ENCODE measurements around the gene RNMT.
"Not testable (repeated sequence)": the region's sequence is repeated elsewhere in the genome, so short reads cannot be mapped to it uniquely, and the experiment has no call there.

RNMT gene

GRCh38 chr18:13726232-13726971, at the start of gene RNMT, which contains the start of gene FAM210A:
TSS of gene RNMT (plus strand) at chr18:13726673. CDS start at chr18:13731518, 4,845 bp downstream.
TSS of gene FAM210A (minus strand) at chr18:13726558. CDS start at chr18:13682077, 44,481 bp downstream.
- DNase-seq, result peak; percentile 96

- DNase-seq, result not testable (repeated sequence)
These were observed 49.1 kb upstream of the RNMT start for GRCh38 chr18:13677350-13677749.

DNA sequence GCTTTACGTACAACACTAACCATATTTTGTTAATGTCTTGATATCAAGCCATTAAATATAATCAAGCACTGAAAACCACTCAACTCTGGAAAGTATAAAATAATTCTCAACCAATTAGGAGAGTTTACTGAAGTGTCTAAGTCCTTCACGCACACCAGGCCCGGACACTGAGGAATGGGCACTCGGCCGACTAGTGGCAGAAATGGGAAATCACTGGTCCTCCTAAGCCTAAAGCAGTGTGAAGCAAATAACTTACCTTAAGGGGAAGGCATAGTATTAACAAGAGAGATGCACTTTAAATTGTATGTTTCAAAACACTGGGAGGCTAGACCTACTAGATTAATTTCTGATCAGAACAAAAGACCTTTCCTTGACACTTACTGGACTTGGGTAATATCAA, 45.9 kb upstream of the RNMT start:
- peak; percentile 15 for DNase-seq

GRCh38 chr18:13681701-13682100, 44.8 kb upstream of the RNMT start:
- DNase-seq, result no peak

GRCh38 chr18:13684546-13684945, 41.9 kb upstream of the RNMT start:
- no peak for DNase-seq

DNA sequence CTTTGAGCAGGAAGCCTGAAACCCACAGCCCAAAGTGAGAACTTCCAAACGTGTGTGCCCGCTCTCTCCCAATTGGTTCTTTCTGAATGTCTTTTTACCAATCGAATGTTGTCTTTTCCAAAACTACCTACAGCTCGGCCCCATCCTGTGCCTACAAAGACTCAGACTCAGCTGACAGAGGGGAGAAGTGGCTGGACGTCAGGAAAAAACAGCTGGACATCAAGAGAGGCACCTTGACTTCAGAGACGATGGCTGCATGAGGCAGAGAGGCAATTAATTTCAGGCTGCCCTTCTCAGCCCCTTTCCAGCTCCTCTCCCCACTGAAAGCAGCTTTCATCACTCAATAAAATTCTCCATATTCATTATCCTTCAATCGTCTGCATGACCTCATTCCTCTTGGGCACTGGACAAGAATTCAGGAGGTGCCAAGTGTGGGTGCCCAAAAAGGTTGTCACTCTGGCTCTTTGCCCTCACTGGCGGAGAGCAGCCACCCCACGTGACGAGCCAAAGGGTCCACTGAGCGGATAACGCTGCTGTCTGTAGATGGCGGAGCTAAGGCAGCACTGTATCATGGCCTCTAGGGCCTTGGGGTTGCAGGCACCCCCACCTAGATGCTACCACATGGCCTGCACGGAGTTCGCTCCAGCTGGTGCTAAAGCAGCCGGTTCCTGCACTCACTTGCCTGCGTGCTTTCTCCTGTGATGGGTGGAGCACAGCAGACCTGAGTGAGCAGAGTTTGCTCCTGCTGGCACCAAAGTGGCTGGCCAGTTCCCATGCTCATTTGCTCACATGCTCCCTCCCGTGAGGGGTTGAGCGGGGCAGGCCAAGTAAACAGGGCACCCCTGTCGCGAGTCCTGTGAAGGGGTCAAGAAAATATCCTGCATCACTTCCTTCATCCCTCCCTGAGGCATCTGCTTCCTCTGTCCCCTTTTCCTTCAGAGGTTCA, 38.0 kb upstream of the RNMT start:
- DNase-seq, result no peak

DNA sequence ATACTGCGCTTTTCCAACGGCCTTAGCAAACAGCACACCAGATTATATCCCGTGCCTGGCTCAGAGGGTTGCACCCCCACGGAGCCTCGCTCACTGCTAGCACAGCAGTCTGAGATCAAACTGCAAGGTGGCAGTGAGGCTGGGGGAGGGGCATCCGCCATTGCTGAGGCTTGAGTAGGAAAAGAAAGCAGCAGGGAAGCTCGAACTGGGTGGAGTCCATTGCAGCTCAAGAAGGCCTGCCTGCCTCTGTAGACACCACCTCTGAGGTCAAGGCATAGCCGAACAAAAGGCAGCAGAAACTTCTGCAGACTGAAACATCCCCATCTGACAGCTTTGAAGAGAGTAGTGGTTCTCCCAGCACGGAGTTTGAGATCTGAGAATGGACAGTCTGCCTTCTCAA, 36.4 kb upstream of the RNMT start:
- not testable (repeated sequence) for DNase-seq

- DNase-seq, result not testable (repeated sequence)
These were observed 31.1 kb upstream of the RNMT start for GRCh38 chr18:13695337-13695736.

- no peak for DNase-seq
These were observed 29.5 kb upstream of the RNMT start for GRCh38 chr18:13696961-13697360.

DNA sequence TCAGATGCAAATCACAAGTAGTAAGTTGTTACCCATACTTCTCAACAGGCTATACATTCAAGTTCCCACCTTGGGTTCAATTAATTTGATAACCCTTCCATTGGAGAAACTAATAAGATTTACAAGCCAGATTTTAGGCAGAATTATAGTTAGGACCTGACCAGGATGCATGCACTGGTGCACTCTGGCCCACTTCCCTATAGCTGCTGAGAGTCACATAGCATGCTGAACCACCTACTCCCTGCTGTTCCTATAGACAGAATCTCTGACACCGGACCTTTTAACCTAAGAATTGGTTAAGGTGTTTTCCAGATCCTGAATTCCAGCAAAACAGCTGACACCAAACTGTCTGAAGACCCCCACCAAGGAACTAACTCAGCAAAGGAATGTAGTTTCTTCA, 26.3 kb upstream of the RNMT start:
- no peak for DNase-seq

DNA sequence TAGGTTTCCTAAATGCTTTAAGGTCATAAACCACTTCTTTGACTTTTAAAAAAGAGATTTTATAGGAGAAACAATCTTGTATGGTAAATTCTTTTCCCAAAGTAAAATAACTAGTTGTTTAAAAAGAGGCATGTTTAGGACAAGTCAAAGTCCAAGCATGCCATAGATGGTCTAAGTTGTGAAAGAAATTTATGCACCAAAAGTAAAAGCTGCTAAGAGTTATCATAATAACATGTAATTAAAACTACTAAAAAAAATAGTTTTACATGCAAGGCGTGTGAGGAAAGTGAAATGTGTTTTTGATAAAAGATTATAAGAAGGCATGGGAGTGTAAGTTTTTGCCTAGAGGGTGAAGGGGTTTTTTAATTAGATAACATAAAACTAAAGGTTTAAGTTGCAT, 22.6 kb upstream of the RNMT start:
- no peak for DNase-seq

DNA sequence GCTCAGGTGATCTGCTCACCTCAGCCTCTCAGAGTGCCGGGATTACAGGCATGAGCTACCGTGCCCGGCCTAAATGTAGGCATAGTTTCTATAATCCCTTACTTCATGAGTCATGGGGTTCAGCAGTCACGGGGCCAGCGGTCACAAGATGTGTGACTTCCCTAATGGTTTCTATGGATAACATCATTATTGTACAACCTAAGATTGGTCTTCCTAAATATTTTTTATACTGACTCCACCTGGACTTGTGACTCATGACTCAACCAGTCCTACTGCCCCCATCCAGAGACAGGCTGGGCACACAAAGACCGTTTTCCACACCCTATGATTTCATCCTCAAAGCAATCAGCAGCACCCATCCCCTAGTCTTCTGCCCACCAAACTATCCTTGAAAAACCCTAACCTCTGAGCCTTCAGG, 16.1 kb upstream of the RNMT start:
- DNase-seq, result no peak

- DNase-seq, result no peak
These were observed 13.9 kb upstream of the RNMT start for GRCh38 chr18:13712400-13713131.

- no peak for DNase-seq
These were observed 12.9 kb upstream of the RNMT start for GRCh38 chr18:13713455-13714055.

GRCh38 chr18:13715330-13715729, 11.1 kb upstream of the RNMT start:
- DNase-seq, result no peak

DNA sequence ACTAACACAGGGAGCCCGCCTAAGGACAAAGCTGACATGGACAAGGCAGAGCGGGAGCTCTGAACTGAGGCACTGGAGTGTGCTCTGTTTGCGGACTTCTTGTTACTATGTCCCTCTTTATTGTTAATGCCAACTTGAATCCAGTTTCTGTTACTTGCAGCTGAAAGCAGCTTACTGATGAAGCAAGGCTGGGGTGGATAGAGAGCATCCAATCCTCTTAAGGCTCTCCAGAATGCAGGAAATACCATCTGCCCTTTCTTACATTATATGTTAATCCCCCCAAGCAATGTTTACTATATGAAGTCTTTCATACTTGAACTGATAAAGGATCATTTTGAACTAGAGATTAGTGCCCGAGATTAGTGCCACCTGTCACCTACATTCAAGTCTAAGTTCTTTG, 9.6 kb upstream of the RNMT start:
- DNase-seq, result no peak

- DNase-seq, result no peak
These were observed 6.3 kb upstream of the RNMT start for GRCh38 chr18:13720123-13720522.

DNA sequence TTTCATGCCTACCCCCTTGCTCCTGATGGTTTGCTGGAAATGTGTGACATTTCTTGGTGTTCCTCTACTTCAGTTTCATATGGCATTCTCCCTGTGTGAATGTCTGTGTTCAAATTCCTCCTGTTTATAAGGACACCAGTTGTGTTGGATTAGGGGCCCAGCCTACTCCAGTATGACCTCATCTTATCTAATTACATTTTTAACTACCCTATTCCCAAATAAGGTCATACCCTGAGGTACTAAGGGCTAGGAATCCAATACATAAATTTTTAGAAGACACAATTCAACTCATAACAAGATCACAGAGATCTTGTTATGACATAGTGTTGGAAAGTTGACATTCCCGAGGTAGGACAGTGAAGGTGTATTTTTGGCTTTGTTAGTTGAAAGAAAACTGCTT, 5.6 kb upstream of the RNMT start:
- DNase-seq, result no peak

DNA sequence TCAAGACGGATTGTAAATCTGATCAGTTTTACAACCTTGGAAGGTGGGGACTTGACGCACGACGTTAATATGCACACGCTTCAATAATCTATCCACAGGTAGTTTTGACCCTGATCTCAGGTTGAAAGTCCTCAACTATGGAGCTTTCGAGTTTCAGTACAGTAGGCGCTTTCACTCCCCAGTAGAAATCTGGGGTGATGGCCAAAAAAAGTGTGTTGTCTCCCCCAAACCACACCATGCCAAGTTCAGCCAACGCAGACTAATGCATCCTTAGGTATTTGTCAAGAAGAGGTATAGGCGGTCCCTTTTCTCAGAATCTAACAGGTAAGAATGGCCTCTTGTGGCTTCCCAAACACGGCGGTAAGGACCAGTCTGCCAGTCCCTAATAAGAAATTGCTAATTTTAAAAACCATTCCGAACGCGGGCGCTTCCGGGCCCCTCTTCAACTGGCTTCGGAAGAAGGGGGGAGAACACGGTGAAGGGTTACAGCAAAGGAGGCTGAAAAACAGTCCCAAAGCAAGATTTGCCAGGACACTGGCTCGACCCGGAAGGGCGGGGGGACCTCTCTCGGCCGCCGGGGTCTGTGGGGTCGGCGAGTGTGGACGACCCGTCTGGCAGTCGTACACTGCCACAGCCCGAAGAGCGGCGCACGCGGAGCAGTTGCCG, 774 bp upstream of the RNMT start:
- DNase-seq, result no peak

DNA sequence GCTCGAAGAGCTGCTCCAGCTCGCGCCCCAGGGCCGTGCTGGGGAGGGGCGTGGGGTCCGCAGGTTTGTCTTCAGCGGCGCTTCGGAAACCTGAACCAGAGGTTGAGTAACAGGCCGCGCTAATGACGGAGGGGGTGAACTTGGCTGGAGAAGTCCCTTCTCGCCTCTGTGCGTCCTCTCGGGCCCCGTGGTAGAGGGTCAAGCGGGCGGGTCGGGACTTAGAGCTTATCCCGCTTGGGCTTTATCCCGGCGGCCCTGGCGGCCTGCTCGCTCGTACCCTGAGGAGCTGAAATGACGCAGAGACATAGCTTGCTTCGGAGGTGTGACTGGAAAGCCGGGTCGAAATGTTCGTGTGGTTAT, 479 bp downstream of the RNMT start:
- DNase-seq, result peak; percentile 34

DNA sequence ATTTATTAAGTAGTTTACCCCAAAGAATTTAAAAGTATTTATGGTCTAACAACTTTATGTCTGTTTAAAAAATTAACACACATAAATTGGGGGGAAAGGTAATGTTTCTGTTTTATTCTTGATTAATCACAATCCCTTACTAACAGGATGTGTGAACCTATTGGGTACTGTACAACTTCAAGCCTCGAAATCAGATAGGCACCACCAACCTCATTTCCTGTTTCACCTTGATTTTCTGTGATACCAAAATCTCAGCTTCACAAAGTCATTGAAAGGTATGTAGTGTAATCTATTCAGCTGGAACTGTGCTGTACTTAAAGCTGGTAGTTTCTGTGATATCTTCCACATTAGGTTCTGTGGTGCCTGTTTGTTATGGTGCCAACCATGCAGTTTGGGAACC, 4.0 kb downstream of the RNMT start:
- no peak for DNase-seq

- DNase-seq, result no peak
These were observed 9.2 kb downstream of the RNMT start for GRCh38 chr18:13735681-13736080.
